Mesenchymal stem cell (in vitro differentiated cells and primary cell): Measurements from ENCODE around the gene FAM135A.
"Not testable (repeated sequence)": the region's sequence is repeated elsewhere in the genome, so short reads cannot be mapped to it uniquely, and the experiment has no call there.

Experiments
- DNase-seq: peaks from one replicate; pipeline ENCODE4 v3.0.0-alpha.2; 2013
- H2AFZ ChIP-seq: one replicate; pipeline ENCODE4 v1.6.1; 2013; ENCODE audit warnings: low read depth, mild to moderate bottlenecking, control low read depth, inconsistent platforms, low read length, moderate library complexity
- H2AK5ac ChIP-seq: 2 replicates; pipeline ENCODE4 v1.6.1; 2013; ENCODE audit warnings: low read length, moderate library complexity, mild to moderate bottlenecking, inconsistent platforms; ENCODE audit not compliant: severe bottlenecking
- H2BK120ac ChIP-seq: one replicate; pipeline ENCODE4 v1.6.1; 2013; ENCODE audit warnings: low read depth, mild to moderate bottlenecking, inconsistent platforms, low read length, moderate library complexity
- H2BK12ac ChIP-seq, 2 experiments: one replicate each; pipeline ENCODE4 v1.6.1; 2013; ENCODE audit warnings: inconsistent platforms in 2 of 2, low read length in 2 of 2, mild to moderate bottlenecking in 2 of 2, moderate library complexity in 2 of 2, control low read depth in 1 of 2
- H2BK15ac ChIP-seq: one replicate; pipeline ENCODE4 v1.6.1; 2013; ENCODE audit warnings: mild to moderate bottlenecking, low read depth, inconsistent platforms; ENCODE audit not compliant: poor library complexity, severe bottlenecking
- H2BK5ac ChIP-seq: 2 replicates; pipeline ENCODE4 v1.6.1; 2013; ENCODE audit warnings: low read depth, mild to moderate bottlenecking, low read length, control low read depth, inconsistent platforms; ENCODE audit not compliant: poor library complexity, severe bottlenecking
- H3K14ac ChIP-seq, 2 experiments: one replicate each; pipeline ENCODE4 v1.6.1; 2013; ENCODE audit warnings: inconsistent platforms in 2 of 2, low read length in 2 of 2, control low read depth in 1 of 2, mild to moderate bottlenecking in 1 of 2, moderate library complexity in 1 of 2
- H3K18ac ChIP-seq, 2 experiments: one replicate each; pipeline ENCODE4 v1.6.1; 2013; ENCODE audit warnings: inconsistent platforms in 2 of 2, low read length in 2 of 2, control low read depth in 1 of 2, low read depth in 1 of 2, mild to moderate bottlenecking in 1 of 2
- H3K23ac ChIP-seq, 2 experiments: one replicate each; pipeline ENCODE4 v1.6.1; 2013; ENCODE audit warnings: inconsistent platforms in 2 of 2, low read length in 2 of 2, mild to moderate bottlenecking in 2 of 2, moderate library complexity in 2 of 2, control low read depth in 1 of 2
- H3K27ac ChIP-seq: 2 replicates; pipeline ENCODE4 v1.5.1; 2013; ENCODE audit warnings: mild to moderate bottlenecking, moderate library complexity, low read length, control low read depth, inconsistent platforms; ENCODE audit not compliant: poor library complexity, severe bottlenecking
- H3K27me3 ChIP-seq, 2 experiments: 2 replicates each; pipeline versions ENCODE4 v1.6.1 to v1.7.0; 2013; ENCODE audit warnings: low read length in 2 of 2, mild to moderate bottlenecking in 2 of 2, moderate library complexity in 2 of 2, control low read depth in 1 of 2, inconsistent platforms in 1 of 2; ENCODE audit not compliant: control insufficient read depth in 1 of 2, insufficient read depth in 1 of 2
- H3K36me3 ChIP-seq, 2 experiments: 2 replicates each; pipeline versions ENCODE4 v1.6.1 to v1.7.0; 2013; ENCODE audit warnings: low read length in 2 of 2, control low read depth in 1 of 2, inconsistent platforms in 1 of 2, low read depth in 1 of 2, mild to moderate bottlenecking in 1 of 2; ENCODE audit not compliant: insufficient read depth in 2 of 2, control insufficient read depth in 1 of 2
- H3K4ac ChIP-seq, 2 experiments: one replicate each; pipeline ENCODE4 v1.6.1; 2013; ENCODE audit warnings: inconsistent platforms in 2 of 2, low read length in 2 of 2, mild to moderate bottlenecking in 2 of 2, moderate library complexity in 2 of 2, control low read depth in 1 of 2, low read depth in 1 of 2
- H3K4me1 ChIP-seq: 2 replicates; pipeline ENCODE4 v1.6.1; 2013; ENCODE audit warnings: low read depth, low read length, control low read depth; ENCODE audit not compliant: control insufficient read depth, insufficient read depth
- H3K4me2 ChIP-seq: 2 replicates; pipeline ENCODE4 v1.6.1; 2013; ENCODE audit warnings: low read length, mild to moderate bottlenecking, inconsistent platforms; ENCODE audit not compliant: poor library complexity, severe bottlenecking
- H3K4me3 ChIP-seq, 2 experiments: 2 replicates each; pipeline versions ENCODE4 v1.5.1 to v1.7.0; 2013; ENCODE audit warnings: low read length in 2 of 2, mild to moderate bottlenecking in 2 of 2, control low read depth in 1 of 2, low read depth in 1 of 2; ENCODE audit not compliant: insufficient read depth in 1 of 2
- H3K79me1 ChIP-seq: replicated peaks from 2 replicates; pipeline ENCODE4 v1.6.1; 2013; ENCODE audit warnings: mild to moderate bottlenecking, control low read depth, low read length, inconsistent platforms; ENCODE audit not compliant: poor library complexity, severe bottlenecking
- H3K9ac ChIP-seq: 2 replicates; pipeline ENCODE4 v1.7.0; 2013; ENCODE audit warnings: mild to moderate bottlenecking, low read length, moderate library complexity
- H3K9me3 ChIP-seq: 2 replicates; pipeline ENCODE4 v1.7.0; 2013; ENCODE audit warnings: mild to moderate bottlenecking, low read length; ENCODE audit not compliant: control insufficient read depth
- H4K8ac ChIP-seq: one replicate; pipeline ENCODE4 v1.6.1; 2013; ENCODE audit warnings: inconsistent platforms, mild to moderate bottlenecking, low read length, moderate library complexity
- H4K91ac ChIP-seq: one replicate; pipeline ENCODE4 v1.6.1; 2013; ENCODE audit warnings: mild to moderate bottlenecking, low read length, inconsistent platforms
- WGBS: methylation state at CpG from one replicate; pipeline ENCODE4 v1.1.7; 2013; ENCODE audit warnings: mixed read lengths; 5-methylcytosine and 5-hydroxymethylcytosine counted together

FAM135A gene

DNA sequence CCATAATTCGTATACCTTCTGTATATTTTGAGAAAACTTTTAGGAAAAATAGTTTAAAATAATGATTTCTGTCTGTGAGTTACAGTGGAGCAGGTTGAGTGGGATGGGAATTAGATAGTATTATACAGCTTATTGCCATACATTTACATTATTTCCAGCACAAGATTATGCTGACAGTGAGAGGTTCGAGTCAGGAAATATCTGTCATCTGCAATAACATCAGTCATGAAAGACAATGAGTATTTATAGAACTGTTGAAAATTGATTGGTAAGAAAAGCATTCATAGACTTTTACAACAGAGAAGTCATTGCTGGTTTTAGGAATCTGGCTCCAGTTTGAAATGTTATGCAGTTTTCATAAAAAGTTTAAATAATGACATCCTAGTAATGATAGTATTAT is 45.9 kb downstream of the FAM135A start:
- no peak overlapping the region for H2BK15ac ChIP-seq
- H3K9ac ChIP-seq = no peak overlapping the region
- no peak overlapping the region for H3K4me2 ChIP-seq
- H2AK5ac ChIP-seq = no peak overlapping the region
- no peak overlapping the region for H4K8ac ChIP-seq
- H3K27me3 ChIP-seq = no peaks in the 10 kb centered on the region
- H2AFZ ChIP-seq = no peak overlapping the region
- no peak overlapping the region for H2BK5ac ChIP-seq
- H3K79me1 ChIP-seq = peaks cover 3% of the 10 kb centered on the region
- no CpG with 5 or more reads among the region's 2 CpGs for WGBS
- H3K27ac ChIP-seq = no peak overlapping the region
- peaks cover 0 to 4% of the 10 kb centered on the region in 2 experiments for H3K36me3 ChIP-seq
- no peak overlapping the region for H3K4ac ChIP-seq
- DNase-seq = no peak
- H3K9me3 ChIP-seq = no peaks in the 10 kb centered on the region
- H3K4me1 ChIP-seq = no peaks in the 10 kb centered on the region
- H2BK12ac ChIP-seq = no peak overlapping the region
- no peak overlapping the region for H3K4me3 ChIP-seq
- no peak overlapping the region for H3K18ac ChIP-seq
- no peak overlapping the region for H3K14ac ChIP-seq
- no peak overlapping the region for H2BK120ac ChIP-seq
- H3K23ac ChIP-seq = no peak overlapping the region
- no peak overlapping the region for H4K91ac ChIP-seq

DNA sequence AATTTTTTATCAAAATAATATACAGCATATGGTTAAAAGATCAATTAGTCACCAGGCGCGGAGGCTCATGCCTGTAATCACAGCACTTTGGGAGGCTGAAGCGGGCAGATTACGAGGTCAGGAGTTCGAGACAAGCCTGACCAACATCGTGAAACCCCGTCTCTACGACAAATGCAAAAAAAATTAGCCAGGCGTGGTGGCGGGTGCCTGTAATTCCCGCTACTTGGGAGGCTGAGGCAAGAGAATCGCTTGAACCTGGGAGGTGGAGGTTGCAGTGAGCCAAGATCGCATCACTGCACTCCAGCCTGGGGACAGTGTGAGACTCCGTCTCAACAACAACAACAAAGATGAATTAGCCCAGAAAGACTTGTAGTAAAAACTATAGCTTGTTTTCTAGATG is 46.4 kb downstream of the FAM135A start:
- not testable (repeated sequence) for H3K27me3 ChIP-seq, H2BK12ac ChIP-seq, H3K27ac ChIP-seq, H3K4me1 ChIP-seq, H3K9ac ChIP-seq, H3K9me3 ChIP-seq, H2AFZ ChIP-seq, H4K91ac ChIP-seq, H2BK120ac ChIP-seq, H3K79me1 ChIP-seq, H2BK15ac ChIP-seq, H3K23ac ChIP-seq, H3K4ac ChIP-seq, H3K36me3 ChIP-seq, H2BK5ac ChIP-seq, H3K14ac ChIP-seq, H2AK5ac ChIP-seq, H3K4me2 ChIP-seq, H3K4me3 ChIP-seq, H4K8ac ChIP-seq, H3K18ac ChIP-seq, DNase-seq
- WGBS = 97% methylated on average over 12 of the region's 14 CpGs

DNA sequence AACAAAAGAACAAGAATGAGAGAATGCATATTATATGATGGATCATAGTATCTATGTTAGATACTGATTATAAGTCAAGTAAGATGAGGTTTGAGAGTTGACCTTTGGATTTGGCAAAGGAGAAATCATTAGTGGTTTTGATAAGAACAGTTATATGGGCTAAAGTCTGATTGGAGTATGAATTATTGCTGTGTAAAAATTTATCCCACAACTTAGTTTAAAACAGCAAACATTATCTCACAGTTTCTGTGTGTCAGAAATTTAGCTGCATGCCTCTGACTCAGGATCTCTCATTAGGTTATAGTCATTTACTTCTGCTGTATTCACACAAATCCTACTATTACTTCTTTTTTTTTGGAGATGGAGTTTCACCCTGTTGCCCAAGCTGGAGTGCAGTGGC is 56.7 kb downstream of the FAM135A start:
- H2BK120ac ChIP-seq = no peak overlapping the region
- H2BK15ac ChIP-seq = no peak overlapping the region
- no peak overlapping the region for H3K4ac ChIP-seq
- no peak overlapping the region for H3K27ac ChIP-seq
- H3K18ac ChIP-seq = no peak overlapping the region
- no peak overlapping the region for H3K23ac ChIP-seq
- H2AK5ac ChIP-seq = no peak overlapping the region
- no peak overlapping the region for H3K14ac ChIP-seq
- no peak overlapping the region for H2AFZ ChIP-seq
- DNase-seq = no peak
- H3K4me1 ChIP-seq = no peaks in the 10 kb centered on the region
- peaks cover 6 to 14% of the 10 kb centered on the region in 2 experiments for H3K36me3 ChIP-seq
- no peak overlapping the region for H4K8ac ChIP-seq
- no peak overlapping the region for H2BK5ac ChIP-seq
- no peak overlapping the region for H3K4me3 ChIP-seq
- H3K9ac ChIP-seq = no peak overlapping the region
- H2BK12ac ChIP-seq = no peak overlapping the region
- H4K91ac ChIP-seq = no peak overlapping the region
- H3K79me1 ChIP-seq = peaks cover 6% of the 10 kb centered on the region
- H3K4me2 ChIP-seq = no peak overlapping the region
- H3K9me3 ChIP-seq = no peaks in the 10 kb centered on the region
- H3K27me3 ChIP-seq = no peaks in the 10 kb centered on the region

DNA sequence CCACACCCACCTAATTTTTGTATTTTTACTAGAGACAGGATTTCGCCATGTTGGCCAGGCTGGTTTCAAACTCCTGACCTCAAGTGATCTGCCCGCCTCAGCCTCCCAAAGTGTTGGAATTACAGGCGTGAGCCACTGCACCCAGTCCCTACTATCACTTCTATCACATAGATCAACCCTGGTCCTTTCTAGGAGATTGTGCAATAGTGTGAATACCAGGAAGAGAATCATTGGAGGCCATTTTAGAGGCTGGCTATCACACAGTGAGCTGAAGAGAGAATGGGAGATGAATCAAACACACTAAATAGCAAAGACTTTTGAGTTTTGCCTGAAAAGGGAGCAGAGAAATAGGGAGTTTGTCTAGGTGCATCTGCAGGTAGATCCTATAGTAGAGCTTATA is 57.2 kb downstream of the FAM135A start:
- H2AK5ac ChIP-seq, H4K8ac ChIP-seq, H3K4ac ChIP-seq, H2BK5ac ChIP-seq, H3K79me1 ChIP-seq, H2AFZ ChIP-seq, H3K9me3 ChIP-seq, H3K18ac ChIP-seq, H3K4me2 ChIP-seq, H3K9ac ChIP-seq, H3K23ac ChIP-seq, H2BK12ac ChIP-seq, H3K27ac ChIP-seq, H2BK120ac ChIP-seq, H3K4me3 ChIP-seq, H3K14ac ChIP-seq, DNase-seq, H3K4me1 ChIP-seq, H3K27me3 ChIP-seq, H2BK15ac ChIP-seq, H4K91ac ChIP-seq: not testable (repeated sequence)
- H3K36me3 ChIP-seq = peaks cover 6 to 14% of the 10 kb centered on the region in 2 experiments
- 100% methylated on average over 2 of the region's 3 CpGs for WGBS
